ELR (cell line): Measurements from ENCODE around the gene CYP2D6.
"Not testable (repeated sequence)": the region's sequence is repeated elsewhere in the genome, so short reads cannot be mapped to it uniquely, and the experiment has no call there.

Source experiments
- DNase-seq: peaks from one replicate; pipeline ENCODE4 v3.0.0-alpha.2; 2015; ENCODE audit warnings: low read depth

Gene CYP2D6

GRCh38 chr22:42134100-42135020 lies 3.8 kb upstream of the CYP2D6 start:
- no peak for DNase-seq

- peak; percentile 15 for DNase-seq
Observed at GRCh38 chr22:42132457-42132856, 1.8 kb upstream of the CYP2D6 start.

GRCh38 chr22:42131562-42131961 lies 952 bp upstream of the CYP2D6 start:
- no peak for DNase-seq

GRCh38 chr22:42130182-42130581 lies 428 bp downstream of the CYP2D6 start:
- not testable (repeated sequence) for DNase-seq

GRCh38 chr22:42128776-42129694 lies 1.6 kb downstream of the CYP2D6 start:
- not testable (repeated sequence) for DNase-seq

GRCh38 chr22:42128007-42128406 lies 2.6 kb downstream of the CYP2D6 start:
- not testable (repeated sequence) for DNase-seq

GRCh38 chr22:42127606-42128005 lies 3.0 kb downstream of the CYP2D6 start:
- DNase-seq: no peak

- DNase-seq: not testable (repeated sequence)
Observed at GRCh38 chr22:42123529-42123928, 7.1 kb downstream of the CYP2D6 start.

- DNase-seq: not testable (repeated sequence)
Observed at GRCh38 chr22:42120231-42121021, 10.2 kb downstream of the CYP2D6 start.

GRCh38 chr22:42116848-42117424 lies 13.7 kb downstream of the CYP2D6 start:
- DNase-seq: no peak

GRCh38 chr22:42115420-42115830 lies 15.2 kb downstream of the CYP2D6 start:
- not testable (repeated sequence) for DNase-seq

GRCh38 chr22:42114721-42115120 lies 15.9 kb downstream of the CYP2D6 start:
- DNase-seq: peak; percentile 60

GRCh38 chr22:42112793-42113192 lies 17.8 kb downstream of the CYP2D6 start:
- peak; percentile 33 for DNase-seq

- peak; percentile 30 for DNase-seq
Observed at GRCh38 chr22:42111798-42112197, 18.8 kb downstream of the CYP2D6 start.

- DNase-seq: no peak
Observed at GRCh38 chr22:42108848-42109247, 21.8 kb downstream of the CYP2D6 start.

- not testable (repeated sequence) for DNase-seq
Observed at GRCh38 chr22:42104332-42104860, 26.2 kb downstream of the CYP2D6 start.

GRCh38 chr22:42101199-42101598 lies 29.4 kb downstream of the CYP2D6 start:
- DNase-seq: no peak

- DNase-seq: no peak
Observed at GRCh38 chr22:42091455-42091782, 39.2 kb downstream of the CYP2D6 start.

- DNase-seq: peak; percentile 99
Observed at GRCh38 chr22:42090596-42091454, 39.8 kb downstream of the CYP2D6 start, which contains the start of gene NDUFA6. TSS of gene NDUFA6 (minus strand) at chr22:42090772. CDS start at chr22:42090744, 28 bp downstream.

GRCh38 chr22:42086051-42086450 lies 44.6 kb downstream of the CYP2D6 start:
- no peak for DNase-seq
